Prostate gland (tissue), 2 donors: Measurements from ENCODE around the gene WDFY1.

Source experiments
- CTCF ChIP-seq, 4 experiments: fragments of 200-600 bp in 2 of 4; fragments of 450-650 bp in 2 of 4; sonication (generic) in 2 of 4; IDR thresholded peaks; 1 replicate in 3 of 4; 2 replicates in 1 of 4; pipeline ENCODE4 v1.5.1; 2016 to 2019; ENCODE audit warnings: antibody characterized with exemption in 4 of 4, mild to moderate bottlenecking in 2 of 4, moderate library complexity in 2 of 4
- POLR2AphosphoS5 ChIP-seq: sonication (generic); formaldehyde crosslinking; IDR thresholded peaks from one replicate; pipeline ENCODE4 v1.6.1; 2017; ENCODE audit warnings: antibody characterized with exemption

- TF ChIP-seq CTCF (IDR thresholded peaks at IDR 0.05) = no peak
- TF ChIP-seq POLR2AphosphoS5 = no peak
Measured at GRCh38 chr2:223900066-223900465, 45.1 kb downstream of the WDFY1 start.
